OCI-LY7 (cell line): Measurements from ENCODE around the gene TUSC2. TPM values are rescaled to one million over a fixed set of nuclear protein-coding genes. Genes with fewer than 3 reads are reported as not detected.
"Not testable (repeated sequence)": the region's sequence is repeated elsewhere in the genome, so short reads cannot be mapped to it uniquely, and the experiment has no call there.

Experiments
- BruUV-seq: library from RNA; stranded (reverse); fragments of 400-500 nt; replicated peaks from 2 replicates; lab custom pipeline; 2021; lab: Mats Ljungman, UMichigan
- CTCF ChIA-PET: fragments of 300-600 bp; sonication (Branson Sonifier 250); formaldehyde crosslinking; loops from one replicate; lab custom pipeline; 2022; ENCODE audit warnings: antibody characterized with exemption; ENCODE audit not compliant: unreplicated experiment; lab: Charles Lee
- POLR2A ChIA-PET: fragments of 300-600 bp; sonication (Branson Sonifier 250); formaldehyde crosslinking; loops from one replicate; lab custom pipeline; 2022; ENCODE audit warnings: antibody characterized with exemption; lab: Charles Lee
- DNase-seq: peaks from one replicate; pipeline ENCODE4 v3.0.0-alpha.2; 2015; ENCODE audit warnings: low spot score
- H2AFZ ChIP-seq: fragments of 200-600 bp; sonication (generic), shearing (Covaris generic); 2 replicates; pipeline ENCODE4 v1.6.1; 2014; ENCODE audit warnings: mild to moderate bottlenecking, antibody characterized with exemption, low read length, moderate library complexity
- H3K27ac ChIP-seq: fragments of 200-600 bp; sonication (generic); 2 replicates; pipeline ENCODE4 v1.5.1; 2014; ENCODE audit warnings: mixed run types, low read depth, mild to moderate bottlenecking, moderate library complexity, low read length, inconsistent platforms; ENCODE audit not compliant: poor library complexity, severe bottlenecking
- H3K36me3 ChIP-seq: fragments of 200-600 bp; sonication (generic); 2 replicates; pipeline ENCODE4 v1.6.1; 2014; ENCODE audit warnings: mild to moderate bottlenecking, antibody characterized with exemption, low read length, moderate library complexity, mixed read lengths; ENCODE audit not compliant: insufficient read depth
- H3K4me1 ChIP-seq: fragments of 200-600 bp; sonication (generic); 2 replicates; pipeline ENCODE4 v1.5.1; 2014; ENCODE audit warnings: mild to moderate bottlenecking, low read length; ENCODE audit not compliant: insufficient read depth, poor library complexity, severe bottlenecking
- H3K4me2 ChIP-seq: fragments of 200-600 bp; sonication (generic); 2 replicates; pipeline ENCODE4 v1.6.1; 2014; ENCODE audit warnings: mild to moderate bottlenecking, low read length
- H3K4me3 ChIP-seq: fragments of 200-600 bp; sonication (generic); 2 replicates; pipeline ENCODE4 v1.5.1; 2014; ENCODE audit warnings: mild to moderate bottlenecking, low read depth, low read length; ENCODE audit not compliant: poor library complexity, severe bottlenecking
- H3K79me2 ChIP-seq: fragments of 200-600 bp; sonication (generic); 2 replicates; pipeline ENCODE4 v1.6.1; 2016; ENCODE audit warnings: low read depth, mild to moderate bottlenecking, low read length, moderate library complexity, mixed read lengths; ENCODE audit not compliant: insufficient read depth
- H3K9me2 ChIP-seq: fragments of 200-600 bp; sonication (generic); 2 replicates; pipeline ENCODE4 v1.6.1; 2016; ENCODE audit warnings: mild to moderate bottlenecking, low read length, mixed read lengths; ENCODE audit not compliant: insufficient read depth
- H3K9me3 ChIP-seq: fragments of 200-600 bp; sonication (generic); 2 replicates; pipeline ENCODE4 v1.6.1; 2014; ENCODE audit warnings: mild to moderate bottlenecking, mixed run types, low read length, mixed read lengths
- H4K20me1 ChIP-seq: fragments of 200-600 bp; sonication (generic); 2 replicates; pipeline ENCODE4 v1.6.1; 2014; ENCODE audit warnings: mild to moderate bottlenecking, antibody characterized with exemption, low read length, moderate library complexity, mixed read lengths; ENCODE audit not compliant: insufficient read depth
- EZH2phosphoT487 ChIP-seq: fragments of 200-600 bp; sonication (generic); IDR thresholded peaks from 2 replicates; pipeline ENCODE4 v1.6.1; 2018; ENCODE audit warnings: low read depth, borderline replicate concordance, mild to moderate bottlenecking, mixed run types, antibody characterized with exemption, low read length, moderate library complexity, mixed read lengths
- intact Hi-C: fragments of 100-400 bp; cut with micrococcal nuclease; formaldehyde crosslinking; loops from one replicate; pipeline ENCODE4 v1.10.0; 2022; ENCODE audit not compliant: unreplicated experiment
- total RNA-seq, 2 experiments: library from RNA; depleted of rRNA in 1 of 2; stranded (reverse); fragments of >200 nt in 1 of 2; shearing (Covaris generic) in 1 of 2; gene quantifications; 2 replicates each; pipeline ENCODE4 v1.2.3, GENCODE V29; 2014 to 2022
- TF ChIP-seq, protein P1 (sequence below): fragments of 200-600 bp; sonication (generic); conservative IDR thresholded peaks from 2 replicates; pipeline ENCODE4 v1.5.1; 2014; ENCODE audit warnings: mild to moderate bottlenecking, antibody characterized with exemption, low read length, moderate library complexity, mixed read lengths

The TUSC2 gene
- total RNA-seq, 2 experiments from 2014 or later: 20.4 to 24.5 TPM

GRCh38 chr3:50314342-50314741, 13.7 kb downstream of the TUSC2 start:
- intact Hi-C loops: no loop called here
- Histone ChIP-seq H3K4me2 (no peak overlapping the region), H2AFZ (no peak overlapping the region), H3K4me3 (no peak overlapping the region), H3K9me3 (peaks cover 3% of the 10 kb centered on the region; the same call in 1 of the 2 replicates), H3K79me2 (no peaks in the 10 kb centered on the region), H4K20me1 (no peaks in the 10 kb centered on the region), H3K36me3 (0 out of 2 replicates have a peak, but pooled peaks cover 6% of the 10 kb centered on the region), H3K27ac (no peak overlapping the region), H3K9me2 (no peaks in the 10 kb centered on the region), H3K4me1 (peaks cover 31% of the 10 kb centered on the region)
- no peak for DNase-seq
- CTCF ChIA-PET: interaction anchor here (0.6 kb wide), 1 partner anchor 18 kb away, joined by 3 read pairs; no protein-coding TSS in a partner anchor
- TF ChIP-seq, protein P1, sequence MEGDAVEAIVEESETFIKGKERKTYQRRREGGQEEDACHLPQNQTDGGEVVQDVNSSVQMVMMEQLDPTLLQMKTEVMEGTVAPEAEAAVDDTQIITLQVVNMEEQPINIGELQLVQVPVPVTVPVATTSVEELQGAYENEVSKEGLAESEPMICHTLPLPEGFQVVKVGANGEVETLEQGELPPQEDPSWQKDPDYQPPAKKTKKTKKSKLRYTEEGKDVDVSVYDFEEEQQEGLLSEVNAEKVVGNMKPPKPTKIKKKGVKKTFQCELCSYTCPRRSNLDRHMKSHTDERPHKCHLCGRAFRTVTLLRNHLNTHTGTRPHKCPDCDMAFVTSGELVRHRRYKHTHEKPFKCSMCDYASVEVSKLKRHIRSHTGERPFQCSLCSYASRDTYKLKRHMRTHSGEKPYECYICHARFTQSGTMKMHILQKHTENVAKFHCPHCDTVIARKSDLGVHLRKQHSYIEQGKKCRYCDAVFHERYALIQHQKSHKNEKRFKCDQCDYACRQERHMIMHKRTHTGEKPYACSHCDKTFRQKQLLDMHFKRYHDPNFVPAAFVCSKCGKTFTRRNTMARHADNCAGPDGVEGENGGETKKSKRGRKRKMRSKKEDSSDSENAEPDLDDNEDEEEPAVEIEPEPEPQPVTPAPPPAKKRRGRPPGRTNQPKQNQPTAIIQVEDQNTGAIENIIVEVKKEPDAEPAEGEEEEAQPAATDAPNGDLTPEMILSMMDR: no peak
- no peak for TF ChIP-seq EZH2phosphoT487
- POLR2A ChIA-PET: interaction anchor here (1.0 kb wide), 1 partner anchor 15 kb away, joined by 3 read pairs; the partner anchor contains the start of genes HYAL3 and NAA80
- no TSS peak for BruUV-seq

GRCh38 chr3:50312041-50312440, 16.0 kb downstream of the TUSC2 start:
- BruUV-seq, H3K4me3 ChIP-seq, H3K9me2 ChIP-seq, H2AFZ ChIP-seq, H3K4me1 ChIP-seq, H3K36me3 ChIP-seq, DNase-seq, H3K4me2 ChIP-seq, H3K79me2 ChIP-seq, H3K27ac ChIP-seq, H4K20me1 ChIP-seq, H3K9me3 ChIP-seq, intact Hi-C loops, POLR2A ChIA-PET, CTCF ChIA-PET: not testable (repeated sequence)

DNA sequence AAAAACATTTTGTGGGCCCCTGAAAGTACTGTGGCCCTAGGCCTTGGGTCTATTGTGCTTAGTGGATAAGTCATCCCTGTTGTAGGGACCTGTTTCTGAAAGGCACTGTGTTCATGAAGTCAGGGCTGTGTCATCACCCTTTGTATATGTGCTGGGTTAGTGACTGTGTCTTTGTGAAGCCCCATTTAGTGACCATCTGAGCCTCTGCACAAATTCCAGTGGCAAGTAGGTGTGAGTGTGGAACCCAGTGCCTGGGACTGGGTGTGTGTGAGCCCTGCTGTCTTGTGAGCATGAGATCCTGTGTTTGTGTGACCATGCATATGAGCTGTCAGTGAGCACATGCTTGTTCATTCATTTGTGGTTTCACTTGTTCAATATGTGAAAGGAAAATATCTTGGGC, 23.4 kb downstream of the TUSC2 start:
- Histone ChIP-seq H3K4me2 (no peak overlapping the region), H3K4me1 (peaks cover 10% of the 10 kb centered on the region), H3K36me3 (no peaks in the 10 kb centered on the region), H2AFZ (no peak overlapping the region), H4K20me1 (no peaks in the 10 kb centered on the region), H3K4me3 (no peak overlapping the region), H3K9me3 (peaks cover 11% of the 10 kb centered on the region; the same call in 1 of the 2 replicates), H3K79me2 (no peaks in the 10 kb centered on the region), H3K9me2 (no peaks in the 10 kb centered on the region), H3K27ac (no peak overlapping the region)
- ChIA-PET POLR2A (no interaction called here), CTCF (no interaction called here)
- TF ChIP-seq EZH2phosphoT487: no peak
- TF ChIP-seq, protein P1: no peak
- DNase-seq: no peak
- intact Hi-C loops: no loop called here
- no TSS peak for BruUV-seq
